DND-41 (cell line): ENCODE results near the gene SWI5.

Experiments
- ATAC-seq: fragments of 200-7000 bp; cut with Tn5 transposase; 3 replicates; pipeline ENCODE4 v1.9.1; 2021; ENCODE audit warnings: low read depth; ENCODE audit not compliant: insufficient read depth
- DNase-seq: peaks from one replicate; pipeline ENCODE4 v3.0.0-alpha.2; 2020
- H2AFZ ChIP-seq: 2 replicates; pipeline ENCODE4 v1.6.0; 2012; ENCODE audit warnings: low read depth, low read length
- H3K27ac ChIP-seq: 2 replicates; pipeline ENCODE4 v1.5.1; 2012; ENCODE audit warnings: low read length, inconsistent platforms
- H3K27me3 ChIP-seq: fragments of 200-600 bp; sonication (generic); 2 replicates; pipeline ENCODE4 v1.6.0; 2012; ENCODE audit warnings: low read length, mild to moderate bottlenecking, inconsistent platforms; ENCODE audit not compliant: insufficient read depth, poor library complexity
- H3K36me3 ChIP-seq: 2 replicates; pipeline ENCODE4 v1.5.1; 2012; ENCODE audit warnings: low read length, inconsistent platforms; ENCODE audit not compliant: insufficient read depth
- H3K4me1 ChIP-seq: 2 replicates; pipeline ENCODE4 v1.5.1; 2012; ENCODE audit warnings: mild to moderate bottlenecking, low read length; ENCODE audit not compliant: insufficient read depth
- H3K4me2 ChIP-seq: 2 replicates; pipeline ENCODE4 v1.6.0; 2012; ENCODE audit warnings: mild to moderate bottlenecking, moderate library complexity, low read length, inconsistent platforms; ENCODE audit not compliant: insufficient read depth
- H3K4me3 ChIP-seq, 2 experiments: fragments of 200-600 bp in 1 of 2; shearing (Covaris generic) in 1 of 2; 2 replicates each; pipeline ENCODE4 v1.5.1; 2012 to 2016; ENCODE audit warnings: inconsistent platforms in 2 of 2, low read length in 2 of 2, mild to moderate bottlenecking in 2 of 2, low read depth in 1 of 2, moderate library complexity in 1 of 2
- H3K79me2 ChIP-seq: 2 replicates; pipeline ENCODE4 v1.6.0; 2012; ENCODE audit warnings: low read length, inconsistent platforms; ENCODE audit not compliant: insufficient read depth
- H3K9ac ChIP-seq: 2 replicates; pipeline ENCODE4 v1.6.0; 2012; ENCODE audit warnings: low read depth, mild to moderate bottlenecking, inconsistent platforms, low read length, moderate library complexity
- H3K9me3 ChIP-seq: 2 replicates; pipeline ENCODE4 v1.5.1; 2012; ENCODE audit warnings: low read length, moderate library complexity, mild to moderate bottlenecking, inconsistent platforms; ENCODE audit not compliant: insufficient read depth, severe bottlenecking
- H4K20me1 ChIP-seq: 2 replicates; pipeline ENCODE4 v1.6.0; 2012; ENCODE audit warnings: low read length; ENCODE audit not compliant: insufficient read depth
- CTCF ChIP-seq: IDR thresholded peaks from 2 replicates; pipeline ENCODE4 v1.5.1; 2012; ENCODE audit warnings: borderline replicate concordance, low read length, moderate library complexity, mild to moderate bottlenecking; ENCODE audit not compliant: poor library complexity, severe bottlenecking; ENCODE audit errors: extremely low read depth
- EZH2 ChIP-seq: IDR thresholded peaks from 3 replicates; pipeline ENCODE4 v1.6.1; 2012; ENCODE audit warnings: borderline replicate concordance, low read depth, mild to moderate bottlenecking, moderate library complexity, low read length, inconsistent platforms; ENCODE audit not compliant: severe bottlenecking

Gene SWI5

GRCh38 chr9:128322404-128323211 is 46.5 kb downstream of the SWI5 start, which contains the start of the genes COQ4 and TRUB2:
Gene COQ4 (plus strand): TSS chr9:128322839. CDS start chr9:128322859, 20 bp downstream.
Gene TRUB2 (minus strand): TSS chr9:128322447. CDS start chr9:128322408, 39 bp downstream.
- Histone ChIP-seq H2AFZ (peak within 1 kb of the TSS; percentile 94), H3K4me3 (peak within 1 kb of the TSS; percentile 74 to 80), H3K4me2 (peak within 1 kb of the TSS; percentile 68), H3K9ac (peak within 1 kb of the TSS; percentile 57), H4K20me1 (no peaks in the 10 kb centered on the region; the same call in 1 of the 2 replicates), H3K4me1 (peaks cover 26% of the 10 kb centered on the region), H3K36me3 (peaks cover 23% of the 10 kb centered on the region), H3K79me2 (peaks cover 43% of the 10 kb centered on the region), H3K27ac (peak within 1 kb of the TSS; percentile 95), H3K9me3 (no peaks in the 10 kb centered on the region), H3K27me3 (no peaks in the 10 kb centered on the region)
- TF ChIP-seq EZH2 (no peak), CTCF (no peak)
- ATAC-seq (peak; percentile 90), DNase-seq (peak; percentile 93)

GRCh38 chr9:128323212-128323730 is 47.2 kb downstream of the SWI5 start:
- Histone ChIP-seq H2AFZ (peak overlapping the region; percentile 94), H3K9ac (peak overlapping the region; percentile 57), H3K4me2 (peak overlapping the region; percentile 68), H3K9me3 (no peaks in the 10 kb centered on the region), H3K27me3 (no peaks in the 10 kb centered on the region), H3K4me1 (peaks cover 26% of the 10 kb centered on the region), H3K36me3 (peaks cover 24% of the 10 kb centered on the region), H3K4me3 (peak overlapping the region; percentile 74 to 80), H3K27ac (peak overlapping the region; percentile 95), H3K79me2 (peaks cover 43% of the 10 kb centered on the region), H4K20me1 (no peaks in the 10 kb centered on the region; the same call in 1 of the 2 replicates)
- no peak for DNase-seq
- ATAC-seq: peak; percentile 1; the same call in 1 of the 3 replicates
- TF ChIP-seq CTCF (no peak), EZH2 (no peak)

- H3K36me3 ChIP-seq: peaks cover 29% of the 10 kb centered on the region
- peaks cover 26% of the 10 kb centered on the region for H3K4me1 ChIP-seq
- H3K9me3 ChIP-seq: no peaks in the 10 kb centered on the region
- DNase-seq (no peak), ATAC-seq (no peak)
- no peak for TF ChIP-seq EZH2
- TF ChIP-seq CTCF: no peak
- H3K79me2 ChIP-seq: peaks cover 43% of the 10 kb centered on the region
- no peaks in the 10 kb centered on the region for H3K27me3 ChIP-seq
- no peak overlapping the region for H2AFZ ChIP-seq
- H3K9ac ChIP-seq: peak overlapping the region; percentile 57
- peak overlapping the region; percentile 95 for H3K27ac ChIP-seq
- peak overlapping the region; percentile 68 for H3K4me2 ChIP-seq
- H3K4me3 ChIP-seq: peak overlapping the region; percentile 74 to 80; a peak in 3 of 4 replicates
- H4K20me1 ChIP-seq: no peaks in the 10 kb centered on the region; the same call in 1 of the 2 replicates
Measured at GRCh38 chr9:128323791-128324190, 47.7 kb downstream of the SWI5 start.
